Rectal smooth muscle tissue (tissue), 1 donor: ENCODE results near the gene AP1M1.

Experiments
- H3K27ac ChIP-seq: one replicate; pipeline ENCODE4 v1.7.0; 2013; ENCODE audit warnings: low read depth, low read length, inconsistent platforms
- H3K27me3 ChIP-seq: one replicate; pipeline ENCODE4 v1.7.0; 2013; ENCODE audit warnings: low read length; ENCODE audit not compliant: control insufficient read depth, insufficient read depth
- H3K36me3 ChIP-seq: one replicate; pipeline ENCODE4 v1.7.0; 2013; ENCODE audit warnings: low read length; ENCODE audit not compliant: control insufficient read depth, insufficient read depth
- H3K4me1 ChIP-seq: one replicate; pipeline ENCODE4 v1.7.0; 2013; ENCODE audit warnings: low read length; ENCODE audit not compliant: control insufficient read depth, insufficient read depth
- H3K4me3 ChIP-seq: one replicate; pipeline ENCODE4 v1.7.0; 2013; ENCODE audit warnings: low read length
- H3K9ac ChIP-seq: one replicate; pipeline ENCODE4 v1.7.0; 2013; ENCODE audit warnings: low read length

Gene AP1M1

DNA sequence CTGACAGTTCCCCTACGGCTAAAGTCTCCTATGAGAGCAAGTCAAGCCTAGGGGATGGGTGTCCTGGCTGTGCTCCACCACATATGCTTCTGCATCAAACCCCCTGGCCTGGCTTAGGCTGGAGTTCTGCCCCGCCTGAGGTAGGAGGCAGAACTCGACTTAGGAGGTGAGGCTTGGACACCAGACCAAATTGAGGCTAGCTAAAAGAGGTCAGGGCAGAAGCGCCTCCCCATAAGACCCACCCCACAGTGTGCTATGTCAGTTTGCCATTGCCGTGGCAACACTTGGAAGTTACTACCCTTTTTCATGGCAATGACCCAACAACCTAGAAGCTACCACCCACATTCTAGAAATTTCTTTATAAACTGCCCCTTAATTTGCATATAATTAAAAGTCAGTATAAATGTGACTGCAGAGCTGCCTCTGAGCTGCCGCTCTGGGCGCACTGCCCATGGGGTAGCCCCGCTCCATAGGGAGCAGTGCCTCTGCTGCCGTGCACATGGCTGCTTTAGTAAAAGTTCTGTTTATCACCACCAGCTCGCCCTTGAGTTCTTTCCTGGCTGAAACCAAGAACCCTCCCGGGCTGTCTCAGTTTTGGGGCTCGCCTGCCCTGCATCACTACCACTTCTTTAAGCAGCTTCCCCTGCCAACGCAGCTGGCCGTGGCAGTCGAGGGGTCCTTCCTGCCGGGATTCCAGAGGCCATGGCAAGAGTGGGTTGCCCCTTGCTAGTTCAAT is 20.2 kb downstream of the AP1M1 start:
- H3K27me3 ChIP-seq: no peaks in the 10 kb centered on the region
- H3K4me3 ChIP-seq: no peak overlapping the region
- H3K36me3 ChIP-seq: peaks cover 12% of the 10 kb centered on the region
- H3K4me1 ChIP-seq: no peaks in the 10 kb centered on the region
- H3K27ac ChIP-seq: no peak overlapping the region
- no peak overlapping the region for H3K9ac ChIP-seq

DNA sequence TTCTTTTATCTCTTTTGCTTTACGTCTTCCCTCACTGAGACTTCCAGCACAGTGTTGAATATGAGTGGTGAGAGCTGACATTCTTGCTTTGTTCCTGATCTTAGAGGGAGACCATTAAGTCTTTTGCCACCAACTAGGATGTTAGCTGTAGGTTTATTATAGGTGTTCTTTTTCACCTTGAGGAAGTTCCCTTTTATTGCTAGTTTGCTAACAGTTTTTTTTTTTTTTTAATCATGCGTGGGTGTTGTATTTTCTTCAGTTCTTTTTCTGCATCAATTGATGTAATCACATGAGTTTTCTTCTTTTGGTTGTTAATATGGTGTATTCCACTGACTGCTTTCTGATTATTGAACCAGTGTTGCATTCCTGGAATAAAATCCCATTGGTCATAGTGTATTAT is 21.1 kb downstream of the AP1M1 start:
- Histone ChIP-seq H3K27me3 (no peaks in the 10 kb centered on the region), H3K4me3 (no peak overlapping the region), H3K36me3 (peaks cover 19% of the 10 kb centered on the region), H3K9ac (no peak overlapping the region), H3K27ac (no peak overlapping the region), H3K4me1 (no peaks in the 10 kb centered on the region)

DNA sequence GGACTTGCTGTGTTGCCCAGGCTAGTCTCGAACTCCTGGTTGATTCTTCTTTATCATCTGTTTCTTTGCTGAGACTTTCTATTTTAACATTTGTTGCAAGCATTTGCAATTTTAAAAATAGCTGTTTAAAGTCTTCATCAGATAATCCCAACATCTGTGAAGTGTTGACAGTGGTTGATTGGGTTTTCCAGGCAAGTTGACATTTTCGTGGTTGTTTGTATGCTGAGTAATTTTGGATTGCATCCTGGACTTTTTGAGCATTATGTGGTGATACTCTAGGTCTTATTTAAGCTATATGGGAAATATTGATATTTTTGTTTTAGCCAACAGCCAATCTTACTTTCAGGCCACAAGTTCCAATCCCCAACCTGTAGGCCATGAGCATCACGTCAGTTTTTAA is 25.1 kb downstream of the AP1M1 start:
- Histone ChIP-seq H3K4me3 (no peak overlapping the region), H3K36me3 (peaks cover 22% of the 10 kb centered on the region), H3K4me1 (no peaks in the 10 kb centered on the region), H3K27me3 (no peaks in the 10 kb centered on the region), H3K9ac (no peak overlapping the region), H3K27ac (no peak overlapping the region)

DNA sequence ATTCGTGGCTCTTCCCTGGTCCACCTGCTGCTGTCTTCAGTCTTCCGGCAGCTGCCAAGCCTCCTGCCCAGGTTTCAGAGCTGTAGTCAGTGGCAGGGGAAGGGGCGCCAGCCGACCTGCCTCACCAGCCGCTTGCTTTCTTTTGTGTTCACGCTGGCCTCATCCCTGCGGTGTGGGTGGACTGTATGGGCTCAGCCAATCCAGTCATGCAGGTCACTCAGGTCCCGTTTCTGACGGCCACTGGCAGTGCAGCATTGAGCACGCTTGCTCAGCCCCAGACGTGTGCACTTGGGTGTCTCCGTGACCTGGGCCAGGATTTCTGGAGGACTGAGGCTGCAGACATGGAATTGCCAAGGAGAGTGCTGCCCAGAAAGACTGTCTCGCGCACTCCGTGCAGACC is 26.0 kb downstream of the AP1M1 start:
- Histone ChIP-seq H3K4me1 (no peaks in the 10 kb centered on the region), H3K36me3 (peaks cover 31% of the 10 kb centered on the region), H3K4me3 (no peak overlapping the region), H3K27me3 (no peaks in the 10 kb centered on the region), H3K9ac (no peak overlapping the region), H3K27ac (no peak overlapping the region)

GRCh38 chr19:16224293-16225045 is 26.8 kb downstream of the AP1M1 start:
- H3K4me3 ChIP-seq: no peak overlapping the region
- H3K27me3 ChIP-seq: no peaks in the 10 kb centered on the region
- no peak overlapping the region for H3K9ac ChIP-seq
- no peaks in the 10 kb centered on the region for H3K4me1 ChIP-seq
- no peak overlapping the region for H3K27ac ChIP-seq
- H3K36me3 ChIP-seq: peaks cover 35% of the 10 kb centered on the region

- H3K27me3 ChIP-seq: no peaks in the 10 kb centered on the region
- H3K27ac ChIP-seq: no peak overlapping the region
- no peaks in the 10 kb centered on the region for H3K4me1 ChIP-seq
- H3K9ac ChIP-seq: no peak overlapping the region
- peaks cover 43% of the 10 kb centered on the region for H3K36me3 ChIP-seq
- no peak overlapping the region for H3K4me3 ChIP-seq
These were observed 27.8 kb downstream of the AP1M1 start for GRCh38 chr19:16225279-16226183.

- Histone ChIP-seq H3K36me3 (peaks cover 42% of the 10 kb centered on the region), H3K27ac (no peak overlapping the region), H3K4me3 (no peak overlapping the region)
These were observed 28.5 kb downstream of the AP1M1 start for GRCh38 chr19:16226184-16226591.

DNA sequence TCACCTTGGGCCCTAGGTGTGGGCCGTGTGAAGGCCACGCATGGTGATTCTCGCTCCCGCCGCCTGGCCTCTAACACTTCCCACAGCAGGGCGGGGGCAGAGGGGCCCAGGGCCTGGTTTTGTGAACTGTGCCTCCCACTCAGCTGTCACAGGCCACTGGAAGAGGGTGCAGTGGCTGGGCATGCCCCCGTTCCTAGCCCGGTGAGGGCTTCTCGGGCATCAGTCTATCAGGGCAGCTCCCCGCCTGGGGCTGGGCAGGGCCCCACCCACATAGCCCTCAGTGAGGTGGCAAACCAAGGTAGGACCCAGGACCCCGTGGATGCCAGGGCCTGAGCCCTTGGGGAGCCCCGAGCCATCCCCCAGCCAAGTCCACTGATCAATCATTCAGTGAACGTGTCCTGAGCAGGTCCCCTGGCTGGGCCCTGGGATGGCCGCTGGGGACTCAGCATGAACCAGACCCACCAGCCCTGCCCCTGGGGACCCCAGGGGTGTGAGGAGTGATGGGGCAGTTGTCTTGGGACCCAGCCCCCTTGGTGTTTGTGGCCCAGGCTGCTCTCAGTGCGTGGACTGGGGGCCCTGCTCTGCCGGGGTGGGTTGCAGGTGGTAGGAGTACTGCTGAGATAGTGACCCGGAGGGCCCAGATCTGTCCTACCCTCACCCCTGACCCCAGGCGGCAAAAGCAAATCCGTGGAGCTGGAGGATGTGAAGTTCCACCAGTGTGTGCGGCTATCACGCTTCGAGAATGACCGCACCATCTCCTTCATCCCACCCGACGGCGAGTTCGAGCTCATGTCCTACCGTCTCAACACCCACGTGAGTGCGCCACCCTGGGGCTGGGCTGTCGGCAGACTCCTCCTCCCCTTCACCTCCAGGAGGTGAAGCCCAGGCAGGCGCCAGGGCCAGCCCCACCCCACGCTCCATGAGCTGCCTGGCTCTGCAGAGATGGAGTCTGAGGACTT is 29.4 kb downstream of the AP1M1 start:
- H3K36me3 ChIP-seq: peaks cover 40% of the 10 kb centered on the region
- no peaks in the 10 kb centered on the region for H3K27me3 ChIP-seq
- H3K4me1 ChIP-seq: no peaks in the 10 kb centered on the region
- no peak overlapping the region for H3K9ac ChIP-seq
- H3K27ac ChIP-seq: no peak overlapping the region
- H3K4me3 ChIP-seq: no peak overlapping the region

More at GRCh38 chr19:16226184-16226591, 28.5 kb downstream of the AP1M1 start:
- H3K9ac ChIP-seq: no peak overlapping the region
- H3K27me3 ChIP-seq: no peaks in the 10 kb centered on the region
- H3K4me1 ChIP-seq: no peaks in the 10 kb centered on the region

DNA sequence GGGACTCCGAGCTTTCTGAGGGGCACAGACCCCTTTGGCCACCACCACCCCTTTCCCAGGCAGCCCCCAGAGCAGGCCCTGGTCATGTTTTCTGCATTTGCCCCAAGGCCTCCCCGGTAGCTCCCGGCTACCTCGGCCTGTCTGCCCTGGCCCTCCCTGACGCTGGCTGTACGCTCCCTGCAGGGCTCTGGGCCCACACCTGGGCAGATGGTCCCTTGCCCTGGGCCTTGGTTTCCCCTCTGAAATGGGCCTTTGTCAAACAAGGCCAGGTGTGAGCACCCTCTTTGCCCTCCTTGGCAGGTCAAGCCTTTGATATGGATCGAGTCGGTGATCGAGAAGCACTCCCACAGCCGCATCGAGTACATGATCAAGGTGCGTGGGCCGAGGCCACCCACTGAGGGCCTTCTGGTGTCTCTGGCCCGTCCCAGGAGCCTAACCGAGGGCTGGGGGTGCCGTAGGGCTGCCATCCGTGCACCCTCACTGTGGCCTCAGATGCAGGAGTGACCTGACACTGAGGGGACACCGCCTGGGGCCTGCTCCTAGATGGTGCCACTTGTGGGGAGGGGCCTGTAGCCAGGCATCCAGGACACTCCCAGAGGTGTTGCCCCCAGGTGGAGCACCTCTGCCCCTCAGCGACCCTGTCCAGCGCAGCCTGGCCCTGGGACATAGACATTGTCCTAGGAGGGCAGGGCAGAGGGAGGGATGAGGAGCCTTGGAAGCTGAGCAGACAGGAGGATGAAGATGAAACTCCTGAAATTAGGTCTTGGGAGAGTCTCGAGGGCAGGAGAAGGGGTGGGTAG is 30.3 kb downstream of the AP1M1 start:
- no peak overlapping the region for H3K4me3 ChIP-seq
- no peak overlapping the region for H3K27ac ChIP-seq
- H3K4me1 ChIP-seq: no peaks in the 10 kb centered on the region
- peaks cover 40% of the 10 kb centered on the region for H3K36me3 ChIP-seq
- no peak overlapping the region for H3K9ac ChIP-seq
- H3K27me3 ChIP-seq: no peaks in the 10 kb centered on the region

DNA sequence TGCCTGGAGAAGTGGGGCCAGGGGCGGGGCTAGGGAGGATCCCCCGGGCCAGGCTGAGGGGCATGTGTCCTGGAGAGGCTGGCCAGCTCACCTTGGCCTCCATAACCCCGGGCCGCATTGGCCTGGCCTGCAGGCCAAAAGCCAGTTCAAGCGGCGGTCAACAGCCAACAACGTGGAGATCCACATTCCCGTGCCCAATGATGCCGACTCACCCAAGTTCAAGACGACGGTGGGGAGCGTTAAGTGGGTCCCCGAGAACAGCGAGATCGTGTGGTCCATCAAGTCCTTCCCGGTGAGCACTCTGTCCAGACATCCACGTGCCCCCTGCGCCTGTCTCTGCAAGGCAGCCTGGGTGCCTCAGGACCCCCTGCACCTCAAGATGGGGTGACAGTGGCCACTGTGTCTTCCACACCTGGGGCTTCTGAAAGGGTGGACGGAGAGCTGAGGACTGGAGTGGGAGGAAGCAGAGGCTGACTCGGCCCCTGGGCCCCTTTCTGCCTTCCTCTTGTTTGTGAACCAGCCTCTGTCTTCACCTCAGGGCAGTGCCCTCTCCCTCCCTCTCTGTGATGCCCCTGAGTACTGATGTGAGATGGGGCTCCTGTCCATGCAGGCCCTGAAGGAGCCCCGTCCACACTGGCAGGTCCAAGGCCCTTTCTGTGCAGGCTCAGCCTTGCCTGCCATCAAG is 31.1 kb downstream of the AP1M1 start:
- Histone ChIP-seq H3K27me3 (no peaks in the 10 kb centered on the region), H3K36me3 (peaks cover 37% of the 10 kb centered on the region), H3K4me1 (no peaks in the 10 kb centered on the region), H3K9ac (no peak overlapping the region), H3K4me3 (no peak overlapping the region), H3K27ac (no peak overlapping the region)

- Histone ChIP-seq H3K4me1 (no peaks in the 10 kb centered on the region), H3K4me3 (no peak overlapping the region), H3K27me3 (no peaks in the 10 kb centered on the region), H3K27ac (no peak overlapping the region), H3K9ac (no peak overlapping the region), H3K36me3 (peaks cover 37% of the 10 kb centered on the region)
These were observed 31.6 kb downstream of the AP1M1 start for GRCh38 chr19:16229322-16229641.
